HepG2 (cell line): Measurements from ENCODE around the gene IQUB. TPM values are rescaled to one million over a fixed set of nuclear protein-coding genes. Genes with fewer than 3 reads are reported as not detected.

Experiments
- AHR ChIP-seq: IDR thresholded peaks from 2 replicates; pipeline ENCODE4 v1.6.1; 2018; ENCODE audit warnings: missing genetic modification reagents, missing compliant biosample characterization
- CCAR2 ChIP-seq: fragments of 200-400 bp; formaldehyde crosslinking; optimal IDR thresholded peaks from 2 replicates; pipeline ENCODE3; 2018; ENCODE audit warnings: low read depth, mild to moderate bottlenecking, low read length, moderate library complexity
- CHD2 ChIP-seq: IDR thresholded peaks from 2 replicates; pipeline ENCODE4 v1.6.1; 2011; ENCODE audit warnings: low read depth, low read length, improper control_type of control experiment
- DMAP1 ChIP-seq: IDR thresholded peaks from 2 replicates; pipeline ENCODE4 v1.6.1; 2016
- EED ChIP-seq: sonication (generic); formaldehyde crosslinking; IDR thresholded peaks from 2 replicates; pipeline ENCODE4 v1.5.0; 2020; ENCODE audit warnings: mild to moderate bottlenecking, missing genetic modification reagents
- ETV5 ChIP-seq: IDR thresholded peaks from 2 replicates; pipeline ENCODE4 v1.6.1; 2018; ENCODE audit warnings: missing biosample characterization, missing genetic modification reagents, inconsistent platforms, borderline replicate concordance
- GABPB1 ChIP-seq: IDR thresholded peaks from 2 replicates; pipeline ENCODE4 v1.6.1; 2016; ENCODE audit warnings: mild to moderate bottlenecking, missing genetic modification reagents, moderate library complexity, missing compliant biosample characterization
- JUNB ChIP-seq: sonication (generic); formaldehyde crosslinking; IDR thresholded peaks from 2 replicates; pipeline ENCODE4 v1.8.0; 2022; ENCODE audit warnings: missing genetic modification reagents, mild to moderate bottlenecking, borderline replicate concordance
- KMT2A ChIP-seq: sonication (generic); formaldehyde crosslinking; IDR thresholded peaks from 2 replicates; pipeline ENCODE4 v1.4.0; 2020; ENCODE audit warnings: missing genetic modification reagents
- MAZ ChIP-seq, 2 experiments: sonication (generic) in 1 of 2; formaldehyde crosslinking in 1 of 2; IDR thresholded peaks; 2 replicates each; pipeline versions ENCODE4 v1.5.0 to v1.6.1; 2012 to 2020; ENCODE audit warnings: low read depth in 2 of 2, mild to moderate bottlenecking in 2 of 2, borderline replicate concordance in 1 of 2, improper control_type of control experiment in 1 of 2, low read length in 1 of 2, missing genetic modification reagents in 1 of 2, moderate library complexity in 1 of 2
- MBD4 ChIP-seq: IDR thresholded peaks from 2 replicates; pipeline ENCODE4 v1.6.1; 2012; ENCODE audit warnings: low read length, inconsistent platforms, borderline replicate concordance
- MTF2 ChIP-seq: sonication (generic); formaldehyde crosslinking; IDR thresholded peaks from 2 replicates; pipeline ENCODE4 v1.5.0; 2020; ENCODE audit warnings: missing genetic modification reagents, borderline replicate concordance
- MXI1 ChIP-seq: IDR thresholded peaks from 3 replicates; pipeline ENCODE4 v1.6.1; 2012; ENCODE audit warnings: low read depth, low read length, inconsistent platforms, borderline replicate concordance
- PAWR ChIP-seq: sonication (generic); formaldehyde crosslinking; IDR thresholded peaks from 2 replicates; pipeline ENCODE4 v1.4.0; 2020; ENCODE audit warnings: missing genetic modification reagents, mild to moderate bottlenecking, borderline replicate concordance
- RFX1 ChIP-seq: fragments of 450-650 bp; IDR thresholded peaks from 2 replicates; pipeline ENCODE4 v1.6.1; 2017
- RFX3 ChIP-seq: IDR thresholded peaks from 2 replicates; pipeline ENCODE4 v1.6.1; 2016; ENCODE audit warnings: missing biosample characterization, missing genetic modification reagents
- SP2 ChIP-seq: sonication (generic); formaldehyde crosslinking; IDR thresholded peaks from 2 replicates; pipeline ENCODE4 v1.5.1; 2020; ENCODE audit warnings: mild to moderate bottlenecking, missing genetic modification reagents
- SP4 ChIP-seq: sonication (generic); formaldehyde crosslinking; IDR thresholded peaks from 2 replicates; pipeline ENCODE4 v1.8.1; 2023; ENCODE audit warnings: mild to moderate bottlenecking, missing genetic modification reagents
- XBP1 ChIP-seq: sonication (generic); formaldehyde crosslinking; IDR thresholded peaks from 2 replicates; pipeline ENCODE4 v1.5.0; 2020; ENCODE audit warnings: missing genetic modification reagents
- XRCC5 ChIP-seq: fragments of 200-400 bp; formaldehyde crosslinking; optimal IDR thresholded peaks from 2 replicates; pipeline ENCODE3; 2017; ENCODE audit warnings: mild to moderate bottlenecking, low read length
- YY1 ChIP-seq: IDR thresholded peaks from 2 replicates; pipeline ENCODE4 v1.6.1; 2011; ENCODE audit warnings: low read length, low read depth, moderate library complexity, mild to moderate bottlenecking; ENCODE audit not compliant: insufficient read depth, insufficient replicate concordance
- ZFYVE20 ChIP-seq: sonication (generic); formaldehyde crosslinking; IDR thresholded peaks from 2 replicates; pipeline ENCODE4 v1.8.0; 2023; ENCODE audit warnings: low read depth, mild to moderate bottlenecking, moderate library complexity, missing genetic modification reagents, borderline replicate concordance
- ZMYM4 ChIP-seq: sonication (generic); formaldehyde crosslinking; IDR thresholded peaks from 2 replicates; pipeline ENCODE4 v1.8.1; 2023; ENCODE audit warnings: mild to moderate bottlenecking, missing genetic modification reagents
- ZNF143 ChIP-seq: sonication (generic); formaldehyde crosslinking; IDR thresholded peaks from 2 replicates; pipeline ENCODE4 v1.4.0; 2020; ENCODE audit warnings: missing genetic modification reagents
- ZNF446 ChIP-seq: sonication (generic); formaldehyde crosslinking; IDR thresholded peaks from 2 replicates; pipeline ENCODE4 v1.5.0; 2020; ENCODE audit warnings: mild to moderate bottlenecking, missing genetic modification reagents
- ZSCAN12 ChIP-seq: sonication (generic); formaldehyde crosslinking; IDR thresholded peaks from 2 replicates; pipeline ENCODE4 v1.9.0; 2021; ENCODE audit warnings: mild to moderate bottlenecking, missing genetic modification reagents
- polyA plus RNA-seq, 8 experiments: library from polyadenylated mRNA; depleted of rRNA in 3 of 8; stranded (reverse) in 7 of 8; unstranded in 1 of 8; fragments of >200 nt; fragmentation: Illumina TruSeq in 4 of 8; extraction: Trizol in 4 of 8; gene quantifications; 2 replicates each; pipeline versions ENCODE4 v1.2.1 to v1.2.3, GENCODE V29; 2011 to 2016; ENCODE audit warnings: low read depth in 4 of 8, missing spikeins in 1 of 8, mixed read lengths in 1 of 8; ENCODE audit not compliant: insufficient read depth in 1 of 8
- total RNA-seq, 5 experiments: library from RNA; depleted of rRNA; stranded (reverse); fragments of >200 nt; fragmentation: Illumina TruSeq; extraction: Trizol; gene quantifications; 2 replicates each; pipeline ENCODE4 v1.2.3, GENCODE V29; 2016; ENCODE audit warnings: low read depth in 1 of 5
- TF ChIP-seq, protein P1 (sequence below): sonication (generic); formaldehyde crosslinking; IDR thresholded peaks from 2 replicates; pipeline ENCODE4 v1.8.1; 2022; ENCODE audit warnings: low read depth, mild to moderate bottlenecking, missing genetic modification reagents
- TF ChIP-seq, protein P2 (sequence below): IDR thresholded peaks from 2 replicates; pipeline ENCODE4 v1.6.1; 2016; ENCODE audit warnings: low read depth, control low read depth

IQUB gene
- total and polyA plus RNA-seq, 2 of the 13 experiments (the other 11 are each of a cell fraction or from before 2014, with no cell fraction given) = 0.07 TPM; not detected in 1

DNA sequence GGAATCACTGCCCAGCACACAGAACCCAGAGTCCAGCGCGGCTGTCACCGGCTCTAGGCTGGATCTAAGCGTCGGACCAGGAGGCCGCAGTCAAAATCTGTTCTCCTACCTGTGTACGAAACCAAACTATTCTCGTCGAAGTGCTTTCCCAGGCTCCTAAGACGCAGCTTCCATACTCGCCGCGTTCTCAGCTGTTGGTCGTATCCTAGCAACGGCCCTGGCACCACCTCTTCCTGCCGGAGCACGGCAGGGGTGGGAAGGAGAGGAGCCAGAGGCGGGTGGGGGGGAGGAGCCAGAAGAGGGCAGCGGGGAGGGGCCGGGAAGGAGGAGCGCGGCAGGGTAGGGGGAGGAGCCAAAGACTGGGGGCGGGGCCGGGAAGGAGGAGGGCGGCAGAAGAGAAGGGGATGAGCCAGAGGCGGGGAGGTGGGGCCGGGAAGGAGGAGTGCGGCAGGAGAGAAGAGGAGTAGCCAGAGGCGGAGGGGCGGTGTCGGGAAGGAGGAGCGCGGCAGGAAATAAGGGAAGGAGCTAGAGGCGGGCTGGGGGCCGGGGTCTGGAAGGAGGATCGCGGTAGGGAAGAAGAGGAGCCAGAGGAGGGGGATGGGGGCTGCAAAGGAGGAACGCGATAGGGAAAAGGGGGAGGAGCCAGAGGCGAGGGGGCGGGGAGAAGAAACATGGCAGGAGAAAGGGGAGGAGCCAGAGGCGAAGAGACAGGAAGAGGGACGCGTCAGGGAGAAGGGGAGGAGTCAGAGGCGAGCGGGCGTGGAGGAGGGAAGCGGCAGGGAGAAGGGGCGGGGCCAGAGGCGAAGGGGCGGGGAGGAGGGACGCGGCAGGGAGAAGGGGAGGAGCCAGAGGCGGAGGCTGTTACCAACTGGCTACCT is at the start of gene IQUB (continued):
- no peak for TF ChIP-seq PAWR (CRISPR knock-in tag)
- TF ChIP-seq, protein P1, sequence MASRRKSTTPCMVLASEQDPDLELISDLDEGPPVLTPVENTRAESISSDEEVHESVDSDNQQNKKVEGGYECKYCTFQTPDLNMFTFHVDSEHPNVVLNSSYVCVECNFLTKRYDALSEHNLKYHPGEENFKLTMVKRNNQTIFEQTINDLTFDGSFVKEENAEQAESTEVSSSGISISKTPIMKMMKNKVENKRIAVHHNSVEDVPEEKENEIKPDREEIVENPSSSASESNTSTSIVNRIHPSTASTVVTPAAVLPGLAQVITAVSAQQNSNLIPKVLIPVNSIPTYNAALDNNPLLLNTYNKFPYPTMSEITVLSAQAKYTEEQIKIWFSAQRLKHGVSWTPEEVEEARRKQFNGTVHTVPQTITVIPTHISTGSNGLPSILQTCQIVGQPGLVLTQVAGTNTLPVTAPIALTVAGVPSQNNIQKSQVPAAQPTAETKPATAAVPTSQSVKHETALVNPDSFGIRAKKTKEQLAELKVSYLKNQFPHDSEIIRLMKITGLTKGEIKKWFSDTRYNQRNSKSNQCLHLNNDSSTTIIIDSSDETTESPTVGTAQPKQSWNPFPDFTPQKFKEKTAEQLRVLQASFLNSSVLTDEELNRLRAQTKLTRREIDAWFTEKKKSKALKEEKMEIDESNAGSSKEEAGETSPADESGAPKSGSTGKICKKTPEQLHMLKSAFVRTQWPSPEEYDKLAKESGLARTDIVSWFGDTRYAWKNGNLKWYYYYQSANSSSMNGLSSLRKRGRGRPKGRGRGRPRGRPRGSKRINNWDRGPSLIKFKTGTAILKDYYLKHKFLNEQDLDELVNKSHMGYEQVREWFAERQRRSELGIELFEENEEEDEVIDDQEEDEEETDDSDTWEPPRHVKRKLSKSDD = peak; percentile 57; the same call in 1 of the 2 replicates
- TF ChIP-seq MTF2 (CRISPR knock-in tag) = peak; percentile 15; the same call in 1 of the 2 replicates
- no peak for TF ChIP-seq DMAP1 (CRISPR knock-in tag)
- TF ChIP-seq XBP1 = no peak
- no peak for TF ChIP-seq AHR (CRISPR knock-in tag)
- no peak for TF ChIP-seq ZMYM4 (CRISPR knock-in tag)
- peak; percentile 68 for TF ChIP-seq RFX1
- peak; percentile 57 for TF ChIP-seq MAZ (IDR thresholded peaks at IDR 0.05; ENCODE audit: borderline replicate concordance, low read depth, low read length)
- TF ChIP-seq MAZ (CRISPR knock-in tag; IDR thresholded peaks at IDR 0.05; ENCODE audit: low read depth) = no peak
- peak; percentile 80 for TF ChIP-seq RFX3
- no peak for TF ChIP-seq ZSCAN12 (CRISPR knock-in tag)
- no peak for TF ChIP-seq MBD4
- 0 out of 2 replicates have a peak, but pooled peaks have one; percentile 55 for TF ChIP-seq EED (CRISPR knock-in tag)
- no peak for TF ChIP-seq ZFYVE20 (CRISPR knock-in tag)
- TF ChIP-seq YY1 = peak; percentile 73
- TF ChIP-seq CCAR2 = no peak
- 0 out of 2 replicates have a peak, but pooled peaks have one; percentile 17 for TF ChIP-seq SP2 (CRISPR knock-in tag)
- TF ChIP-seq ZNF143 (CRISPR knock-in tag) = no peak
- 0 out of 2 replicates have a peak, but pooled peaks have one; percentile 11 for TF ChIP-seq ETV5 (CRISPR knock-in tag)
- no peak for TF ChIP-seq JUNB (CRISPR knock-in tag)
- TF ChIP-seq, protein P2, sequence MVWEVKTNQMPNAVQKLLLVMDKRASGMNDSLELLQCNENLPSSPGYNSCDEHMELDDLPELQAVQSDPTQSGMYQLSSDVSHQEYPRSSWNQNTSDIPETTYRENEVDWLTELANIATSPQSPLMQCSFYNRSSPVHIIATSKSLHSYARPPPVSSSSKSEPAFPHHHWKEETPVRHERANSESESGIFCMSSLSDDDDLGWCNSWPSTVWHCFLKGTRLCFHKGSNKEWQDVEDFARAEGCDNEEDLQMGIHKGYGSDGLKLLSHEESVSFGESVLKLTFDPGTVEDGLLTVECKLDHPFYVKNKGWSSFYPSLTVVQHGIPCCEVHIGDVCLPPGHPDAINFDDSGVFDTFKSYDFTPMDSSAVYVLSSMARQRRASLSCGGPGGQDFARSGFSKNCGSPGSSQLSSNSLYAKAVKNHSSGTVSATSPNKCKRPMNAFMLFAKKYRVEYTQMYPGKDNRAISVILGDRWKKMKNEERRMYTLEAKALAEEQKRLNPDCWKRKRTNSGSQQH (CRISPR knock-in tag) = 0 out of 2 replicates have a peak, but pooled peaks have one; percentile 18
- TF ChIP-seq KMT2A = no peak
- TF ChIP-seq XRCC5 = peak; percentile 14
- peak; percentile 58 for TF ChIP-seq GABPB1
- TF ChIP-seq SP4 (CRISPR knock-in tag) = peak; percentile 79
- TF ChIP-seq ZNF446 = no peak
- peak; percentile 59; the same call in 1 of the 3 replicates for TF ChIP-seq MXI1
- TF ChIP-seq CHD2 = no peak
